ENCODE measurements around the gene SCRN2.

GRCh38 chr17:47812146-47812920 is 28.7 kb downstream of the SCRN2 start:
- TF ChIP-seq POU6F1 (CRISPR knock-in tag; IDR thresholded peaks at IDR 0.05; ENCODE audit: borderline replicate concordance, low read depth) = no peak
- TF ChIP-seq, protein P1, sequence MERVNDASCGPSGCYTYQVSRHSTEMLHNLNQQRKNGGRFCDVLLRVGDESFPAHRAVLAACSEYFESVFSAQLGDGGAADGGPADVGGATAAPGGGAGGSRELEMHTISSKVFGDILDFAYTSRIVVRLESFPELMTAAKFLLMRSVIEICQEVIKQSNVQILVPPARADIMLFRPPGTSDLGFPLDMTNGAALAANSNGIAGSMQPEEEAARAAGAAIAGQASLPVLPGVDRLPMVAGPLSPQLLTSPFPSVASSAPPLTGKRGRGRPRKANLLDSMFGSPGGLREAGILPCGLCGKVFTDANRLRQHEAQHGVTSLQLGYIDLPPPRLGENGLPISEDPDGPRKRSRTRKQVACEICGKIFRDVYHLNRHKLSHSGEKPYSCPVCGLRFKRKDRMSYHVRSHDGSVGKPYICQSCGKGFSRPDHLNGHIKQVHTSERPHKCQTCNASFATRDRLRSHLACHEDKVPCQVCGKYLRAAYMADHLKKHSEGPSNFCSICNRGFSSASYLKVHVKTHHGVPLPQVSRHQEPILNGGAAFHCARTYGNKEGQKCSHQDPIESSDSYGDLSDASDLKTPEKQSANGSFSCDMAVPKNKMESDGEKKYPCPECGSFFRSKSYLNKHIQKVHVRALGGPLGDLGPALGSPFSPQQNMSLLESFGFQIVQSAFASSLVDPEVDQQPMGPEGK (CRISPR knock-in tag; IDR thresholded peaks at IDR 0.05; ENCODE audit: borderline replicate concordance) = no peak
- TF ChIP-seq ARNTL (CRISPR knock-in tag; IDR thresholded peaks at IDR 0.05; ENCODE audit: borderline replicate concordance, low read depth) = no peak
- TF ChIP-seq ISL1 (CRISPR knock-in tag; IDR thresholded peaks at IDR 0.05) = no peak
- TF ChIP-seq GLIS3 (CRISPR knock-in tag; IDR thresholded peaks at IDR 0.05) = no peak
- TF ChIP-seq, protein P2, sequence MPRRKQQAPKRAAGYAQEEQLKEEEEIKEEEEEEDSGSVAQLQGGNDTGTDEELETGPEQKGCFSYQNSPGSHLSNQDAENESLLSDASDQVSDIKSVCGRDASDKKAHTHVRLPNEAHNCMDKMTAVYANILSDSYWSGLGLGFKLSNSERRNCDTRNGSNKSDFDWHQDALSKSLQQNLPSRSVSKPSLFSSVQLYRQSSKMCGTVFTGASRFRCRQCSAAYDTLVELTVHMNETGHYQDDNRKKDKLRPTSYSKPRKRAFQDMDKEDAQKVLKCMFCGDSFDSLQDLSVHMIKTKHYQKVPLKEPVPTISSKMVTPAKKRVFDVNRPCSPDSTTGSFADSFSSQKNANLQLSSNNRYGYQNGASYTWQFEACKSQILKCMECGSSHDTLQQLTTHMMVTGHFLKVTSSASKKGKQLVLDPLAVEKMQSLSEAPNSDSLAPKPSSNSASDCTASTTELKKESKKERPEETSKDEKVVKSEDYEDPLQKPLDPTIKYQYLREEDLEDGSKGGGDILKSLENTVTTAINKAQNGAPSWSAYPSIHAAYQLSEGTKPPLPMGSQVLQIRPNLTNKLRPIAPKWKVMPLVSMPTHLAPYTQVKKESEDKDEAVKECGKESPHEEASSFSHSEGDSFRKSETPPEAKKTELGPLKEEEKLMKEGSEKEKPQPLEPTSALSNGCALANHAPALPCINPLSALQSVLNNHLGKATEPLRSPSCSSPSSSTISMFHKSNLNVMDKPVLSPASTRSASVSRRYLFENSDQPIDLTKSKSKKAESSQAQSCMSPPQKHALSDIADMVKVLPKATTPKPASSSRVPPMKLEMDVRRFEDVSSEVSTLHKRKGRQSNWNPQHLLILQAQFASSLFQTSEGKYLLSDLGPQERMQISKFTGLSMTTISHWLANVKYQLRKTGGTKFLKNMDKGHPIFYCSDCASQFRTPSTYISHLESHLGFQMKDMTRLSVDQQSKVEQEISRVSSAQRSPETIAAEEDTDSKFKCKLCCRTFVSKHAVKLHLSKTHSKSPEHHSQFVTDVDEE (CRISPR knock-in tag; IDR thresholded peaks at IDR 0.05) = no peak

Measured in SK-N-SH treated with all-trans-retinoic acid at 6 μM for 48 hours (cell line).